Progenitor cell of endocrine pancreas (in vitro differentiated cells): ENCODE results near the gene MSX2. TPM values are rescaled to one million over a fixed set of nuclear protein-coding genes. Genes with fewer than 3 reads are reported as not detected.

ENCODE experiments used
- DNase-seq: peaks from one replicate; pipeline ENCODE4 v3.0.0; 2021; ENCODE audit warnings: low spot score; ENCODE audit not compliant: unreplicated experiment
- H3K27ac Mint-ChIP-seq: 2 replicates; pipeline ENCODE4 v1.8.0; 2021; ENCODE audit warnings: mild to moderate bottlenecking, moderate library complexity, mixed read lengths
- H3K27me3 Mint-ChIP-seq: 2 replicates; pipeline ENCODE4 v1.8.0; 2021; ENCODE audit warnings: mixed read lengths
- H3K36me3 Mint-ChIP-seq: 2 replicates; pipeline ENCODE4 v1.8.0; 2022; ENCODE audit warnings: mixed read lengths; ENCODE audit not compliant: insufficient read depth
- H3K4me1 Mint-ChIP-seq: 2 replicates; pipeline ENCODE4 v1.8.0; 2021; ENCODE audit warnings: low read depth, mixed read lengths
- H3K4me3 Mint-ChIP-seq: 2 replicates; pipeline ENCODE4 v1.8.0; 2021; ENCODE audit warnings: low read depth, mild to moderate bottlenecking, moderate library complexity, mixed read lengths
- H3K9me3 Mint-ChIP-seq: 2 replicates; pipeline ENCODE4 v1.8.0; 2021; ENCODE audit warnings: low read depth, mixed read lengths
- total RNA-seq: library from RNA; stranded (reverse); gene quantifications from 2 replicates; pipeline ENCODE4 v1.2.1, GENCODE V29; 2021
- TF ChIP-seq, protein P1 (sequence below): fragments of 200-600 bp; sonication (generic); IDR thresholded peaks from one replicate; pipeline ENCODE4 v1.5.0; 2021; ENCODE audit warnings: antibody characterized with exemption, mild to moderate bottlenecking; ENCODE audit not compliant: unreplicated experiment

MSX2 gene
- total RNA-seq, 1 donor from 2014 or later = 5.8 TPM

DNA sequence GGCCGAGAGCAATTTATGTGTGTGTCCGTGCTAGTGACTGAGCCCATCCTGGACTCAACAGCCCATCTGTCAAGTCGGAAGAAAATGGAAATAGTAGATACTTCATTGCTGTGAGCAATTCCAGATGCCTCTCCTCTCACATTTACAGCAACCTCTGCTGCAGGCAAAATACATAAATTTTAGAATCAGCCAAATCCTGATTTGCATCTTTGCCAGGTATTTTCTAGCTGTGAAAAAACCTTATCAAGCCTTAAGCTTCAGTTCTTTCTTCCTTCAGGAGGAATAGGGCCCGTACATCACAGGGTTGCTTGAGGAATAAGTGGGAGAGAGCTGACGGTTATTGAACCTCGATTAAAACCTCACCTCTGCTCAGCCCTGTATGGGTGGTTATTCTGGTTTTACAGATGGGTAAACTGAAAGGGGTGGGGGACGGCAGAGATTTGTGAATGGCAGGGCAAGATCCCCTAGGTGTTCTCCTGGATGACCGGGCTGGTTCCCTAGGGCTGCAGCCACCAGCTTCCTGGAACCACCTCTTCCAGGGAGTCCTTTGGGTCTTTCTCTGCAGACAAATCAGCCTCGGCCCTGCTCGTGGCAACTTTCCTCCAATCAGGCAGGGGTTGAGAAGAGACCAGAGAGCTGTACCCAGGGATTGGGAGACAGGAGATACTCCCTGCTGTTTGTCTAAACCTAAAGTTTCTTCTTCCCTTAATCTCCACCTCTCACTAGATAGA lies 5.3 kb upstream of the MSX2 start:
- TF ChIP-seq, protein P1, sequence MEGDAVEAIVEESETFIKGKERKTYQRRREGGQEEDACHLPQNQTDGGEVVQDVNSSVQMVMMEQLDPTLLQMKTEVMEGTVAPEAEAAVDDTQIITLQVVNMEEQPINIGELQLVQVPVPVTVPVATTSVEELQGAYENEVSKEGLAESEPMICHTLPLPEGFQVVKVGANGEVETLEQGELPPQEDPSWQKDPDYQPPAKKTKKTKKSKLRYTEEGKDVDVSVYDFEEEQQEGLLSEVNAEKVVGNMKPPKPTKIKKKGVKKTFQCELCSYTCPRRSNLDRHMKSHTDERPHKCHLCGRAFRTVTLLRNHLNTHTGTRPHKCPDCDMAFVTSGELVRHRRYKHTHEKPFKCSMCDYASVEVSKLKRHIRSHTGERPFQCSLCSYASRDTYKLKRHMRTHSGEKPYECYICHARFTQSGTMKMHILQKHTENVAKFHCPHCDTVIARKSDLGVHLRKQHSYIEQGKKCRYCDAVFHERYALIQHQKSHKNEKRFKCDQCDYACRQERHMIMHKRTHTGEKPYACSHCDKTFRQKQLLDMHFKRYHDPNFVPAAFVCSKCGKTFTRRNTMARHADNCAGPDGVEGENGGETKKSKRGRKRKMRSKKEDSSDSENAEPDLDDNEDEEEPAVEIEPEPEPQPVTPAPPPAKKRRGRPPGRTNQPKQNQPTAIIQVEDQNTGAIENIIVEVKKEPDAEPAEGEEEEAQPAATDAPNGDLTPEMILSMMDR = no peak
- no peaks in the 10 kb centered on the region for H3K36me3 Mint-ChIP-seq
- no peak overlapping the region for H3K27ac Mint-ChIP-seq
- H3K9me3 Mint-ChIP-seq = no peaks in the 10 kb centered on the region
- H3K4me3 Mint-ChIP-seq = no peak overlapping the region
- peaks cover 9% of the 10 kb centered on the region for H3K4me1 Mint-ChIP-seq
- H3K27me3 Mint-ChIP-seq = peaks cover 82% of the 10 kb centered on the region
- no peak for DNase-seq

DNA sequence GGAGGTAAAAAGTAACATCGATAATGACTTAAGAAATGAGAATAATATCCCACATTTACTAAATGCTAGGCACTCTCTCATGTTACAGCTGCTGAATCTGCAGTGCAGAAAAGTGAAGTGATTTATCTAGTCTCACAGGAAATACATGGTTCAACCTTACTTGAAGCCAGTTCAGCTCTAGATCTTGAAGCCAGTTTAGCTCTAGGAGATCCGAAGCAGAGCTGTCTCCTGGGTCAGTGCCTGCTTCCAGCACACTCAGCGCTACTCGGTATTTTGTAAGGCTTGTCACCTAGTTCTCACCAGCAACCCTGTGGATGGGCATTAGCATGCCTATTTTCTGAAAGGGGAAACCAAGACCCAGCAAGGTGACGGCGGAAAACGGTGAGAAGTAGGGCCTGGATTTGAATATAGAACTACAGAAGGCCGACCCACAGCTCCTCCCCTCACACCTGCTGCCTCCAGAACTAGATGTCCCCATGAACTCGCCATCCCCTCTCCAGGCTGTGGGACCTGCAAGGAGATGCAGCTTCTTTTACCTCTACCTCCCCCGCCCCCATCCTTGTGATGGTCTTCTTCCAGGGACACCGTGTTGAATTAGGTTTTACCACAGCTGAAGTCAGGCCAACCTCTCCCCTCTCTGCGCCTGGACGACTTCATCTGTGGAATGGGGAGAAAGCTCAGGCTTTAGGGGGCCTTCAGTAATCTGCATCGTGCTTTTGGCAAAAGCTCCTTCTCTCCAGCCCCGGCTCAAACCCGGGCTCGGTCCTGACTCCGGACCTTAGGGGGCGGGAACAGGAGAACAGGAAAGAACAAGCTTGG lies 4.4 kb upstream of the MSX2 start:
- Mint-ChIP-seq H3K27me3 (peaks cover 81% of the 10 kb centered on the region), H3K4me3 (peak overlapping the region; percentile 38)

DNA sequence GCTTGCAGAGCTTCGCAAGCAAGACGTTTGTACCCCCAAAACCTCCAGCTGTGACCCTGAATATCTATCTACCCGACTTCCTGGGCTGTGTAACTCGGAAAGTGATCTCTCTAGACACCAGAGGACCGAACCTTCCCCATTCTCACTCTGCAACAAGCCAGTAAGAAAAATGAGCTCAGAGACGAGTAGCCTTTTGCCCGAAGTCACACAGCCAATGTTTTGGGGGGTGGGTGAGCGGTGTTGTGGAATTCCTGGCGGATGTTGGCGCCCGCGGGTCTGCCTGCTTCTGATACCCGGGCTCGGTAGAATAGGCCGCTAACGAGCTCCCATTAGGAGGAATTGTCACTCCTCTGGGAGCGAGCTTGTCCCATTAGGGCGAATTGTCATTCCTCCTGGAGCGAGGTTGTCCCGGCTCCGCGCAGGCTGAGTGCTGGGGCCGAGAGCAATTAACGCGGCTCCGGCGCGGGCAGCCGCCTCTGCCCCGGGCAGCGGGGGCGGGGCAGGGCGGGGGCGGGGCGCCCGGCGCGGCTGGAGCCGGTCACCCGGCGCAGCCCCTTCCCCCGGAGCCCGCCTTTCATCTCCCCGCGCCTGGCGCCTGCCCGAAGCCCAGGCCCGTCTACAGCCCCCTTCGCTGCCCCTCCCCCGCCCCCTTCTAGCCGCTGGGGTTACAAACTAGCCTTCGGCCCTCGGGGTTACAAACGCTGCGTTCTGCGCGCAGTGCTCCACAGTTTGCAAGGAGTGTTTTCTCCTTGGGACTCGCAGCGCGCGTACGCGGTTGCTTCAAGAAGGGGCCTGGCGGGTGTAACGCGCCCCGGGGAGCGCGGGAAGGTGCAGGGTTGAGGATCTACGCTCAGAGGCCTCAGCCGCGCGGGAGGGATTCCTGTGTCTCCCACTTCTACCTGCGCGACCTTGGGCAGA lies 3.5 kb upstream of the MSX2 start:
- Mint-ChIP-seq H3K27ac (no peak overlapping the region), H3K27me3 (peaks cover 84% of the 10 kb centered on the region)

More for the DNA sequence above, 4.4 kb upstream of the MSX2 start:
- no peaks in the 10 kb centered on the region for H3K36me3 Mint-ChIP-seq
- peaks cover 9% of the 10 kb centered on the region for H3K4me1 Mint-ChIP-seq
- TF ChIP-seq, protein P1 = no peak
- H3K9me3 Mint-ChIP-seq = no peaks in the 10 kb centered on the region
- DNase-seq = no peak
- H3K27ac Mint-ChIP-seq = no peak overlapping the region

DNA sequence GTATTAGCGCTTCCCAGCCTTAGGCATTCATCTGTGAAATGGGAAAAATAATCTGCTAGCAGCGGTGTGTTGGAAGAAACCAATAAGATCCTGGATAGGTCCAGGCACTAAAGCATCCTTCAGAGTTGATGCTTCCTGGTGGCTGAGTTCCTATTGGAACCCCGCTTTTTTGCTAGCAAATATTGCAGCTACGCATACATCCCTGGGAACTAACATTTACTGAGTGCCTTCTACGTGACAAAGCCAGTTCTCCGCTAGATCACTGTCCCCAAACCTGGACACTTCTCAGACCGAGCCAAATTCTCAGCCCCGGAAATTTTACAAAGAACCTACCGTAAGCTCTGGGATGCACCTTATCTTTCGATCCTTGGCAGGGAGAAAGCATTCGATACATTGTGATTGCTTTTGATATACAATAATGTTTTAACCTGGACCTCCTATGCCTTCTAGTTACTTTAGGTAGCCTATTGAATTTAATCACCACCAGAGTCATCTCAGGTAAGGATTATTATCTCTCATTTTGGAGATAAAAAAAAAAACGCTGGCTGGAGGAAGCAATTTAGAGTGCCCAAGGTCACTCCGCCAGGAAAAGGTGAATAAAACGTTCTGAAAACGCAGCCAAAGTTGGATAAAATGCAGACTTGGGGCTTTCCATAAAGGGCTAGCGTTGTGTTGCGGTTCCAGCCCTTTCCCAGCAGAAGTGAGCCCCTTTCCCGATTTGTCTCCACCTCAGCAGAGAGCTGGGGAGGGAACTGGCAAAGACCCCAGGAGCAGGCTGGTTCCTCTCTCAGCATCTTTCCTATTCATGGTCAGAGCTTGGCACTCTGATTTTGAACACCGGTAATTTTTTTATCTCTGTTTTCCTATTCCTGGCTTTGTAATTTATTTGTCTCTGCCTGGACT lies 2.6 kb upstream of the MSX2 start:
- Mint-ChIP-seq H3K4me3 (peak overlapping the region; percentile 51), H3K27me3 (peaks cover 89% of the 10 kb centered on the region), H3K4me1 (peaks cover 16% of the 10 kb centered on the region), H3K9me3 (no peaks in the 10 kb centered on the region), H3K27ac (no peak overlapping the region), H3K36me3 (no peaks in the 10 kb centered on the region)
- DNase-seq = no peak
- TF ChIP-seq, protein P1 = no peak

More for the DNA sequence above, 3.5 kb upstream of the MSX2 start:
- DNase-seq = peak; percentile 54
- no peaks in the 10 kb centered on the region for H3K9me3 Mint-ChIP-seq
- peaks cover 12% of the 10 kb centered on the region for H3K4me1 Mint-ChIP-seq
- peak overlapping the region; percentile 51 for H3K4me3 Mint-ChIP-seq
- TF ChIP-seq, protein P1 = no peak
- H3K36me3 Mint-ChIP-seq = no peaks in the 10 kb centered on the region
